GM12891 (cell line): ENCODE results near the gene WDR20.

Experiments
- DNase-seq: peaks from one replicate; pipeline ENCODE4 v3.0.0; 2011; ENCODE audit warnings: low spot score; ENCODE audit not compliant: insufficient read length
- FAIRE-seq: peaks from 2 replicates; lab custom pipeline; 2011; peaks lifted over from hg19 to GRCh38; lab: Jason Lieb, UNC
- PAX5 ChIP-seq: IDR thresholded peaks from 2 replicates; pipeline ENCODE4 v1.6.1; 2011; ENCODE audit warnings: low read length, moderate library complexity, mild to moderate bottlenecking; ENCODE audit not compliant: insufficient read depth, severe bottlenecking
- POLR2A ChIP-seq: IDR thresholded peaks from 2 replicates; pipeline ENCODE4 v1.6.1; 2011; ENCODE audit warnings: low read depth, low read length, control low read depth
- POLR2AphosphoS5 ChIP-seq: IDR thresholded peaks from 2 replicates; pipeline ENCODE4 v1.6.1; 2011; ENCODE audit warnings: low read depth, low read length, control low read depth
- POU2F2 ChIP-seq: IDR thresholded peaks from 2 replicates; pipeline ENCODE4 v1.6.1; 2011; ENCODE audit warnings: low read depth, mild to moderate bottlenecking, control low read depth, low read length, moderate library complexity
- SPI1 ChIP-seq: IDR thresholded peaks from 2 replicates; pipeline ENCODE4 v1.6.1; 2011; ENCODE audit warnings: low read depth, low read length, control low read depth
- TAF1 ChIP-seq: IDR thresholded peaks from 2 replicates; pipeline ENCODE4 v1.6.1; 2011; ENCODE audit warnings: low read depth, low read length, control low read depth

Gene WDR20

GRCh38 chr14:102256716-102257115, 117.0 kb downstream of the WDR20 start:
- FAIRE-seq (no peak), DNase-seq (no peak)
- TF ChIP-seq PAX5 (no peak), TAF1 (no peak)

GRCh38 chr14:102258136-102258535, 118.4 kb downstream of the WDR20 start:
- DNase-seq (no peak), FAIRE-seq (no peak)
- TF ChIP-seq SPI1 (no peak), POU2F2 (no peak), POLR2AphosphoS5 (no peak), TAF1 (no peak), PAX5 (no peak), POLR2A (no peak)
